K562 (cell line): ENCODE results near the gene B4GALNT3.

Experiments
- BCLAF1 ChIP-seq, 2 experiments: fragments of 450-650 bp in 1 of 2; IDR thresholded peaks; 2 replicates each; pipeline ENCODE4 v1.6.1; 2011 to 2017; ENCODE audit warnings: low read depth in 2 of 2, antibody characterized with exemption in 1 of 2, borderline replicate concordance in 1 of 2, low read length in 1 of 2, mild to moderate bottlenecking in 1 of 2, mixed read lengths in 1 of 2; ENCODE audit not compliant: control insufficient read depth in 1 of 2
- FOXA1 ChIP-seq: fragments of 450-650 bp; IDR thresholded peaks from 2 replicates; pipeline ENCODE4 v1.6.1; 2016; ENCODE audit warnings: mild to moderate bottlenecking, borderline replicate concordance
- TOE1 ChIP-seq, 2 experiments: fragments of 450-650 bp in 1 of 2; sonication (generic) in 1 of 2; formaldehyde crosslinking in 1 of 2; IDR thresholded peaks; 2 replicates each; pipeline versions ENCODE4 v1.7.1 to v1.8.0; 2016 to 2022; ENCODE audit warnings: borderline replicate concordance in 2 of 2, mild to moderate bottlenecking in 2 of 2, antibody characterized with exemption in 1 of 2, inconsistent platforms in 1 of 2, low read depth in 1 of 2, missing genetic modification reagents in 1 of 2, moderate library complexity in 1 of 2
- YBX1 ChIP-seq: fragments of 450-650 bp; IDR thresholded peaks from 2 replicates; pipeline ENCODE4 v1.7.1; 2016; ENCODE audit warnings: mild to moderate bottlenecking
- ZBTB43 ChIP-seq: sonication (generic); formaldehyde crosslinking; IDR thresholded peaks from 2 replicates; pipeline ENCODE4 v1.8.0; 2023; ENCODE audit warnings: mild to moderate bottlenecking, missing genetic modification reagents
- TF ChIP-seq, protein P1 (sequence below): sonication (generic); formaldehyde crosslinking; IDR thresholded peaks from 2 replicates; pipeline ENCODE4 v1.9.0; 2022; ENCODE audit warnings: mild to moderate bottlenecking, missing genetic modification reagents

DNA sequence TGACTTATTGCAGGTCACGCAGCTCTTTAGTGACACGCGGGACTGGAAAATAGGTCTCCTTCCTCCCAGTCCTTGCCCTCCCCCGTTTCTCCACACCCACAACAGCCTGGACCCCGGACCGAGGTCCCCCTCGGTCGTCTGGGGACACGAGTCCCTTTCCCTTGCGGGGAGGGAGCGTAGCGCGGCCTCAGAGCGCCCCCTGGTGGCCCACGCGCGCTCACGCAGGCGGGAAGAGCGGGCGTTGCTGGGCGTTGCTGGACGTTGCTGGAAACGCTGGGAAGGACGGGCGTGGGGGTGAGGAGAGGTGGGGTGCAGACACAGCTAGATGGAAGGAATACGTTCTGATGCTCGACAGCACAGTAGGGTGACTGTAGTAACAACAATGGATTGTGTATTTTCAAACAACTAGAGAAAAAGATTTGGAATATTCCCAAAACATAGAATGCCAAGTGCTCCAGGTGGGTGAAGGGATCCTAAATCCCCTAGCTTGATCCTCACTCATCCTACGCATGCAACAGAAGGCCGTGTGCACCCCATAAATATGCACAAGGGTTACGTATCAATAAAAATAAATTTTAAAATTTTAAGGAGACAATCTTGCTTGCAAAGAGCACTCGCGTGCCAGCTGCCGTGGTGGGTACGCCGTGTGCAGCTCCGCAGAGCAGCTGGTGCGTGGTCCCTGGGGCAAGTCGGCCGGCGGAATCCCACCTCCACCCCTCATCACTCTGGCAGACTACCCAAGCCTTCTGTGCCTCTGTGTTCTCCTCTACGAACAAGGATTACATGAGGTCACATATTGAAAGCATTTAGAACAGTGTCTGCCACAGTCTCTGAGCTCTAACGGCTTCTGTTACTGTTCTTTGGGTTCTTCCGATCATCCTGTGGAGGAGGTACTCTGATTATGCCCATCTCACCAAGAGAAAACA lies 87.4 kb downstream of the B4GALNT3 start:
- TF ChIP-seq YBX1 (no peak), FOXA1 (no peak), BCLAF1 (IDR thresholded peaks at IDR 0.05; ENCODE audit: borderline replicate concordance in 1 of 2, control insufficient read depth in 1 of 2, low read depth in 2 of 2, low read length in 1 of 2) (no peak), ZBTB43 (CRISPR knock-in tag) (no peak), TOE1 (IDR thresholded peaks at IDR 0.05; ENCODE audit: borderline replicate concordance) (no peak), TOE1 (CRISPR knock-in tag; IDR thresholded peaks at IDR 0.05; ENCODE audit: borderline replicate concordance, low read depth) (no peak)
- TF ChIP-seq, protein P1, sequence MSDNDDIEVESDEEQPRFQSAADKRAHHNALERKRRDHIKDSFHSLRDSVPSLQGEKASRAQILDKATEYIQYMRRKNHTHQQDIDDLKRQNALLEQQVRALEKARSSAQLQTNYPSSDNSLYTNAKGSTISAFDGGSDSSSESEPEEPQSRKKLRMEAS (CRISPR knock-in tag): no peak
